Measurements from ENCODE around the gene ADAM11. TPM values are rescaled to one million over a fixed set of nuclear protein-coding genes. Genes with fewer than 3 reads are reported as not detected.
"Not testable (repeated sequence)": the region's sequence is repeated elsewhere in the genome, so short reads cannot be mapped to it uniquely, and the experiment has no call there.

The ADAM11 gene
- total and polyA plus RNA-seq, 5 experiments from 2014 or later = 0.17 to 0.93 (median 0.46) TPM

GRCh38 chr17:44825236-44825635 lies 66.4 kb downstream of the ADAM11 start:
- DNase-seq, H3K4me3 Mint-ChIP-seq, H3K27ac Mint-ChIP-seq, H3K36me3 Mint-ChIP-seq, POLR2A ChIA-PET, H3K9me3 Mint-ChIP-seq, ATAC-seq: not testable (repeated sequence)
- peaks cover 5 to 12% (median 11%) of the 10 kb centered on the region in 4 donors for H3K4me1 Mint-ChIP-seq
- H3K27me3 Mint-ChIP-seq = peaks cover 22 to 55% (median 42%) of the 10 kb centered on the region in 5 donors

GRCh38 chr17:44826123-44826790 lies 67.5 kb downstream of the ADAM11 start:
- peaks cover 0 to 2% (median 0%) of the 10 kb centered on the region in 9 donors for H3K9me3 Mint-ChIP-seq
- peaks cover 7 to 14% (median 13%) of the 10 kb centered on the region in 4 donors for H3K4me1 Mint-ChIP-seq
- no peak overlapping the region for H3K4me3 Mint-ChIP-seq
- no peak for DNase-seq
- POLR2A ChIA-PET = no interaction called here
- no peak for ATAC-seq
- H3K27ac Mint-ChIP-seq = no peak overlapping the region
- peaks cover 23 to 54% (median 42%) of the 10 kb centered on the region in 5 donors for H3K27me3 Mint-ChIP-seq
- no peaks in the 10 kb centered on the region for H3K36me3 Mint-ChIP-seq

DNA sequence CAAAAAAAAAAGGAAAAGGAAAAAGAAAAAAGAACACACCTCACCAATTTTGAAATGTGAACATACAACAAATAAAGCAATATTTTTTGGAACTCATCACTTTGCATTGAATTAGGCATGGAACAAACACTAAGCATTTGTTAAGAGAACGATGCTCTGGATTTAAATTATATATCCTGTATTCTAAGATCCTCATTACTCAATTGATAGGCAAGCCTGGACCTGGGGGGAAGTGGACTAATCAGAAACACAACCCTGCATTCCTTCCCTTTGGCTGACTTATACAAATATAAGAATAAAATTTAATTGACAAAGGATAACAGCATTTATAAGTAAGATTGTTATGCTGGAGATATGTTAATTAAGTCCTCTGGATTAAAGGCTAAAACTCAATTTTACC lies 69.1 kb downstream of the ADAM11 start:
- ATAC-seq = no peak
- Mint-ChIP-seq H3K27me3 (peaks cover 23 to 69% (median 43%) of the 10 kb centered on the region in 5 donors), H3K9me3 (peaks cover 0 to 2% (median 0%) of the 10 kb centered on the region in 9 donors), H3K4me3 (no peak overlapping the region), H3K36me3 (no peaks in the 10 kb centered on the region), H3K27ac (no peak overlapping the region), H3K4me1 (peaks cover 7 to 14% (median 13%) of the 10 kb centered on the region in 4 donors)
- no peak for DNase-seq
- POLR2A ChIA-PET = no interaction called here

DNA sequence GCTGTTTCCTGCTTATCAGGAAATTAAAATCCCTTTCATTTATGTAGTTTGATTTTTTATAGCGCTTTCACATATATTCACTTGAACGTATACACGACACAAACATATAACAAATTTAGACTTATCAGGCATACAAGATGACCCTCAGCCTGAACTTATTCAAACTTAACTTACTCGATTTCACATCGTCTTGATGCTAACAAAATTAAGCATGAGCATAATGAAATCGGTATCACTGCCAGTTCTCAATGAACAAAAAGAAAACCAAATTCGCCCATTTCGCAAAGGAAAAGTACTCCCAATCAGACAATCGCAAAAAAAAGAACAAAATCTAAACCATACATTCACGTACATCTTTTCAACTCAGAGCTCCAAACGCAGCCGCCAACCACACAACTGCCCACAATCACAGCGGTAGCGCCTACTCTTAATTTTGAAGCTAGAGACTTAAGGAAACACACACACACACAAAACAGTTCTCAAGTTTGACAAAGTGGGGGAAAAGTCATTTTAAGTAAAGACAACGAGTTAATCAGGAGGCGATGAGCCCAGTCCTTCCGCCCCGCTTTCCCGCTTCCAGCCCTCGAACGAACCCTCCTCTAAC lies 70.2 kb downstream of the ADAM11 start:
- ATAC-seq (peak; percentile 43 to 63), DNase-seq (peak in 6 of 10 donors; percentile 11 to 43 (median 32))
- Mint-ChIP-seq H3K9me3 (no peaks in the 10 kb centered on the region), H3K27me3 (peaks cover 20 to 65% (median 33%) of the 10 kb centered on the region in 5 donors), H3K4me3 (peak overlapping the region; percentile 77 to 91 (median 80)), H3K27ac (peak overlapping the region in 1 of 10 donors; percentile 6), H3K4me1 (peaks cover 7 to 14% (median 13%) of the 10 kb centered on the region in 4 donors), H3K36me3 (no peaks in the 10 kb centered on the region)
- POLR2A ChIA-PET = no interaction called here

DNA sequence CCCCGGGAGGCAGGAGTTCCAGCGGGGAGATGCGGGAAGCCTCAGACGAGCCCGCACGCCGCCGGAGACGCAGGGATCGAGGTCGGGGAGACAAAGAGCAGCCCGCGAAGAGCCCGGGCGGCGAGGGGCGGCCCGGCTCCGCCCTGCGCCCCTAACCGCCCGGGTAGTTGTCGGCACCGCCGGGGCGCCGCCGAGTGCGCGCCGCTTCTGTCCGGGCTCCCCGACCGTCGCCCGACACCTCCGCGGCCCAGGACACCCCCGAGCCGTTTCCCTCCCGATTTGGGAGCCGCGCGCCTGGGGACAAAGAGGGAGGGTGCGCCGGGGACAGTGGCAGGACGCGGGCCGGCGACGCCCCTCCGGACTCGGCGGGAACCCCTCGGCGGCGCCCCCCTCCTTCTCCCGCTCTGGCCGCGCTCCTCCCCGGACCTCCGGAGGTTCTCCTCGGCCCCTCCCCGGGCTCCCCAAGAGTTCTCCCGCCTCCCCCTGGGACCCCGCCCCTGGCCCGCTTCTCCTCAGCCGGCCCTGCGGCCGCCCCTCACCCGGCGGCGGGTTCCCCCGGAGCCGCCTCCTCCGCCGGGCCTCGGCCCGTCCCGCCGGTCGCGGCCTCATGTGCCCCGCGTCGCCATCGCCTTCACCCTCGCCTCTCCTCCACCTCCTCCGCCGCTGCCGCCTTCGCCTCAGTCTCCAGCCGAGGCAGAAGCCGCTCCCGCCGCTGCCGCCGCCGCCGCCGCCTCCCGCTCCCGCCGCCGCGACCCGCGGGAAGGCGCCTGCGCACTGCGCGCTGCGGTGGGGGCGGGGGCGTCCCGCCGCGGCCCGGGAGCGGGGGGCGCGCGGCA lies 71.0 kb downstream of the ADAM11 start, which contains the start of gene GJC1:
TSS of gene GJC1 (minus strand) at position 765 of the 836 bp plus-strand sequence. CDS start 24,470 bp downstream, outside the sequence.
- Mint-ChIP-seq H3K36me3 (no peaks in the 10 kb centered on the region), H3K9me3 (no peaks in the 10 kb centered on the region), H3K4me1 (peaks cover 7 to 14% (median 13%) of the 10 kb centered on the region in 4 donors), H3K27ac (peak within 1 kb of the TSS in 1 of 10 donors; percentile 6), H3K27me3 (peaks cover 20 to 61% (median 33%) of the 10 kb centered on the region in 5 donors), H3K4me3 (peak within 1 kb of the TSS; percentile 78 to 91 (median 82))
- ATAC-seq = peak; percentile 63 to 66
- POLR2A ChIA-PET = no interaction called here
- DNase-seq = peak in 4 of 10 donors; percentile 6 to 11 (median 8)

DNA sequence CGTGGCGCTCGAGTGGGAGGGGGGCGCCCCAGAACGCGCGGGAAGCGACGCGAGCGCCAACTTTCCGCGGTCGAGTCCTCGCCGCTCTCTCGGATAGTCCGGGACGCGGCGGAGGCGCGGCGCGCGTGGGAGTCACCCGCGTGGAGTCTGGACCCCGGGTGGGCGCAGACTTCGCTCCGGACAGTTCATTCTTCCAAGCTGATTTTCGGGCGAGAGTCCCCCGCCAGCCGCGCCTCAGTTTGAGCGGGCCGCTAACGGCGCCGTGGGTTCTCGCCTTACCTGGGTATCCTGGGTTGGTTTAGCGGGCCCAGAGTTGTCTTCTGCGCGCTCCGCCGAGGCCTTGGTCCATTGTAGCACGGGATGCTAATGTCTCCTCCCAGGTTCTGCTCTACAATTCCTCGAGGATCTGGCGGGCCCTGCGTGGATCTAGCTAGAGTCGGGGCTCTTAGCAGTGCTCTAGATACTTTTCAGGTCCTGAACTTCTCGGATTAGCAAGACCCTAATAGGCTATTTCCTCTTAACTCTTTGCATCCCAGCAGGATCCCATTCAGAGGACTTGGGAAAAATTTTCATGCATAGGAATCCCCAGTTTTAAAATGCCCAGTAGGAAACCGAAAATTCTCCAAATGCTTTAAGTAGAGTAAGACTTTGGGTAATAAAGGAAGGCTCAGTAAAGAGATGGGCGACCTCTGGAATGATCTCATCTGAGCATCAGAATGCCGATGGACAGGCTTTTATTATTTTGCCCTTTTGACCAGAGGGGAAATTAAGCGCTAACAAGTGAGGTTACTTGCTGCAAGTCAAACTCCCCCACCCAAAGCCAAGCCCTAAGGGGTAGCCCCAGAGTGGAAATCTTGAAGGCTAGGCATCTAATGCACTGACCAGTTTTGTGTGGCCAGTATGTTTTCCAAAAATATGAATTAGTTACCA lies 71.8 kb downstream of the ADAM11 start:
- Mint-ChIP-seq H3K27ac (no peak overlapping the region), H3K27me3 (peaks cover 20 to 59% (median 33%) of the 10 kb centered on the region in 5 donors), H3K36me3 (no peaks in the 10 kb centered on the region), H3K4me3 (peak overlapping the region; percentile 69 to 85 (median 78)), H3K9me3 (no peaks in the 10 kb centered on the region), H3K4me1 (peaks cover 7 to 14% (median 13%) of the 10 kb centered on the region in 4 donors)
- POLR2A ChIA-PET = no interaction called here
- DNase-seq (peak in 3 of 10 donors; percentile 17 to 22 (median 21)), ATAC-seq (peak; percentile 45 to 53)

DNA sequence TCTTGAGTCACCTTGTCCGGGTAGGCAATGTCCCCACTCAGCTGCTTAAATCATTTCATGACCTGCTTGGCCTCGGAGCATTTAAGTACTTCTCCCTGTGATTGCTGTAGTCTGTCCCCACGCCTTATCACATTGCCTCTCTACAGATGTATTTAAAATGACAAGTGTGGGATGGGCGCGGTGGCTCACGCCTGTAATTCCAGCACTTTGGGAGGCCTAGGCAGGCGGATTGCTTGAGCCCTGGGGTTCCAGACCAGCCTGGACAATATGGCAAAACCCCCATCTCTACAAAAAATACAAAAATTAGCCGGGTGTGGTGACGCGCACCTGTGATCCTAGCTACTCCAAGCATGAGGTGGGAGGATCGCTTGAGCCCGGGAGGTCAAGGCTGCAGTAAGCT lies 72.6 kb downstream of the ADAM11 start:
- POLR2A ChIA-PET = no interaction called here
- ATAC-seq = no peak
- DNase-seq = no peak
- Mint-ChIP-seq H3K4me3 (peak overlapping the region in 5 of 10 donors; percentile 11 to 71 (median 50)), H3K36me3 (no peaks in the 10 kb centered on the region), H3K4me1 (peaks cover 7 to 14% (median 13%) of the 10 kb centered on the region in 4 donors), H3K27ac (no peak overlapping the region), H3K27me3 (peaks cover 20 to 52% (median 30%) of the 10 kb centered on the region in 5 donors), H3K9me3 (no peaks in the 10 kb centered on the region)

Other genes with a start within 250 kb of the ADAM11 start
- gene FZD2, start 201.5 kb upstream of the ADAM11 start, total RNA-seq = under 1 TPM; 0.16 to 0.34 TPM
- gene FZD2, start 201.5 kb upstream of the ADAM11 start, polyA plus RNA-seq = under 1 TPM in 1 of 3 donors, not detected in 2; 0.24 TPM
- gene MEIOC, start 102.5 kb upstream of the ADAM11 start, total RNA-seq = not detected
- gene MEIOC, start 102.5 kb upstream of the ADAM11 start, polyA plus RNA-seq = under 1 TPM; 0.17 to 0.34 (median 0.25) TPM
- gene CCDC43, start 69.2 kb upstream of the ADAM11 start, total RNA-seq = 10 to 100 TPM; 20.2 to 20.5 TPM
- gene CCDC43, start 69.2 kb upstream of the ADAM11 start, polyA plus RNA-seq = 10 to 100 TPM in 2 of 3 donors, 1 to 10 TPM in 1; 9.6 to 12.6 (median 11.4) TPM
- 1 to 10 TPM; 8.9 to 9.2 TPM for gene DBF4B, start 50.3 kb upstream of the ADAM11 start, total RNA-seq
- gene DBF4B, start 50.3 kb upstream of the ADAM11 start, polyA plus RNA-seq = 1 to 10 TPM in 1 of 3 donors, under 1 TPM in 2; 0.55 to 1.2 (median 0.61) TPM
- not detected for gene GJC1, start 71.3 kb downstream of the ADAM11 start, total RNA-seq
- not detected for gene GJC1, start 71.3 kb downstream of the ADAM11 start, polyA plus RNA-seq
- gene HIGD1B, start 88.9 kb downstream of the ADAM11 start, total RNA-seq = not detected
- gene HIGD1B, start 88.9 kb downstream of the ADAM11 start, polyA plus RNA-seq = under 1 TPM in 2 of 3 donors, not detected in 1; 0.35 to 0.75 TPM
- 100 to 1,000 TPM; 101 to 113 TPM for gene EFTUD2, start 140.5 kb downstream of the ADAM11 start, total RNA-seq
- gene EFTUD2, start 140.5 kb downstream of the ADAM11 start, polyA plus RNA-seq = 10 to 100 TPM; 57.0 to 79.0 (median 68.3) TPM
- not detected for gene GFAP, start 156.5 kb downstream of the ADAM11 start, total RNA-seq
- gene GFAP, start 156.5 kb downstream of the ADAM11 start, polyA plus RNA-seq = under 1 TPM in 2 of 3 donors, not detected in 1; 0.06 to 0.24 TPM
- gene KIF18B, start 188.8 kb downstream of the ADAM11 start, total RNA-seq = not detected
- gene KIF18B, start 188.8 kb downstream of the ADAM11 start, polyA plus RNA-seq = not detected
- not detected for gene C1QL1, start 209.3 kb downstream of the ADAM11 start, total RNA-seq
- gene C1QL1, start 209.3 kb downstream of the ADAM11 start, polyA plus RNA-seq = not detected

Data from naive thymus-derived CD8-positive, alpha-beta T cell (primary cell).